WERI-Rb-1 (cell line): Measurements from ENCODE around the gene SMAD4.

Source experiments
- DNase-seq: peaks from one replicate; pipeline ENCODE4 v3.0.0-alpha.2; 2020
- H3K27ac ChIP-seq: fragments of 250-450 bp; sonication (Bioruptor Pico); 2 replicates; pipeline ENCODE4 v1.5.1; 2020; ENCODE audit warnings: mild to moderate bottlenecking, moderate library complexity
- H3K27me3 ChIP-seq: fragments of 250-450 bp; sonication (Bioruptor Pico); 2 replicates; pipeline ENCODE4 v1.5.1; 2021; ENCODE audit warnings: mild to moderate bottlenecking, low read depth, moderate library complexity; ENCODE audit not compliant: insufficient read depth, severe bottlenecking
- H3K36me3 ChIP-seq: fragments of 250-450 bp; sonication (Bioruptor Pico); 2 replicates; pipeline ENCODE4 v1.5.1; 2020; ENCODE audit warnings: mild to moderate bottlenecking, moderate library complexity
- H3K4me3 ChIP-seq: 2 replicates; pipeline ENCODE4 v1.5.1; 2011; ENCODE audit warnings: low read depth, mild to moderate bottlenecking, control low read depth, low read length
- H3K9me3 ChIP-seq: fragments of 250-450 bp; sonication (Bioruptor Pico); 2 replicates; pipeline ENCODE4 v1.5.1; 2021; ENCODE audit warnings: mild to moderate bottlenecking, moderate library complexity; ENCODE audit not compliant: severe bottlenecking
- TF ChIP-seq, protein P1 (sequence below): IDR thresholded peaks from 2 replicates; pipeline ENCODE4 v1.5.1; 2011; ENCODE audit warnings: low read depth, mild to moderate bottlenecking, control low read depth, inconsistent platforms, low read length

The SMAD4 gene

DNA sequence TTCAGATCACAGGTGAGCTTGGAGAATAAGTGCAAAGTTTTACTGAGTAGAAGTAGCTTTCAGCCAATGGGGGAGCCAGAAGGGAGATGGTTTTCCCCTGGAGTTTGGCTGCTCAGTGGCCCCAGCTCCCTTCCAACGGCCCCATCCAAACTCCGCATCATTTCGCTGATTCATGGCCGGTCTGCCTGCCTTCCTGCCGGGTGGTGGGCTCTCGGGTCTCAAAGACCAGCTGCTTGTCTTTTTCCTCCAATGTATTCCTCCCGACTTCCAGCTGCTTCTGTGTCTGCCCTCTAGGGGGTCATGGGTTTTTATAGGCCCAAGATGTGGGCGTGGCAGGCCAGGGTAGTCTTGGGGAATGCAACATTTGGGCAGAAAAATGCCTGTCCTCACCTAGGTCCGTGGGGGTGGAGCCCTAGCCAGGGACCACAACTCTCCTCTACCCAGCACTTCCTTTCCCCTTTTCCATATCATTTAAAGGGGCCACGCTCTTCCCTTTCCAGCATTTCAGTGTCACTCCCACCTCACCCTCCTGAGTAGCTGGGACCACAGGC lies 94.0 kb downstream of the SMAD4 start:
- H3K27me3 ChIP-seq, result no peaks in the 10 kb centered on the region
- peaks cover 9% of the 10 kb centered on the region for H3K9me3 ChIP-seq
- no peak overlapping the region for H3K4me3 ChIP-seq
- no peak for DNase-seq
- H3K27ac ChIP-seq, result no peak overlapping the region
- TF ChIP-seq, protein P1, sequence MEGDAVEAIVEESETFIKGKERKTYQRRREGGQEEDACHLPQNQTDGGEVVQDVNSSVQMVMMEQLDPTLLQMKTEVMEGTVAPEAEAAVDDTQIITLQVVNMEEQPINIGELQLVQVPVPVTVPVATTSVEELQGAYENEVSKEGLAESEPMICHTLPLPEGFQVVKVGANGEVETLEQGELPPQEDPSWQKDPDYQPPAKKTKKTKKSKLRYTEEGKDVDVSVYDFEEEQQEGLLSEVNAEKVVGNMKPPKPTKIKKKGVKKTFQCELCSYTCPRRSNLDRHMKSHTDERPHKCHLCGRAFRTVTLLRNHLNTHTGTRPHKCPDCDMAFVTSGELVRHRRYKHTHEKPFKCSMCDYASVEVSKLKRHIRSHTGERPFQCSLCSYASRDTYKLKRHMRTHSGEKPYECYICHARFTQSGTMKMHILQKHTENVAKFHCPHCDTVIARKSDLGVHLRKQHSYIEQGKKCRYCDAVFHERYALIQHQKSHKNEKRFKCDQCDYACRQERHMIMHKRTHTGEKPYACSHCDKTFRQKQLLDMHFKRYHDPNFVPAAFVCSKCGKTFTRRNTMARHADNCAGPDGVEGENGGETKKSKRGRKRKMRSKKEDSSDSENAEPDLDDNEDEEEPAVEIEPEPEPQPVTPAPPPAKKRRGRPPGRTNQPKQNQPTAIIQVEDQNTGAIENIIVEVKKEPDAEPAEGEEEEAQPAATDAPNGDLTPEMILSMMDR, result no peak
- H3K36me3 ChIP-seq, result no peaks in the 10 kb centered on the region

DNA sequence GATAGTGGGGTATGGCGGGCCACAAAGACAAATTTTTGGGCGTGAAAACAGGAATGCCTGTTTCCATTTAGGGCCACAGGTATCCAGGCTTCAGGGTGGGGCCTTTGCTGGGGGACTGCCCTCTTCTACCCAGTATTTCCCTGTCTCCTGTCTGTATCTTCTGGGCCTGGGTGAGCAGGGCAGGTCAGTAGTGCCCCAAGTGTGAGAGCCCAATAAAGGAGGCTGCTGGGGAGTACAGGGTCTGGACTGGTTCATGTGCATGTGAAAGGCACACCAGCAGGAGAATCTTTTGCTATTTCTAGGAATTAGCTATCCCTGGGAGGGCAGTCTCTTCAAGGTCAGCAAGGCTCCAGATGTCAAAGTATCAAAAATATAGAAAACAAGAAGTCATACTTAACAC lies 96.0 kb downstream of the SMAD4 start:
- no peaks in the 10 kb centered on the region for H3K27me3 ChIP-seq
- no peaks in the 10 kb centered on the region for H3K36me3 ChIP-seq
- no peak overlapping the region for H3K27ac ChIP-seq
- no peak overlapping the region for H3K4me3 ChIP-seq
- DNase-seq, result no peak
- TF ChIP-seq, protein P1, result no peak
- H3K9me3 ChIP-seq, result no peaks in the 10 kb centered on the region

DNA sequence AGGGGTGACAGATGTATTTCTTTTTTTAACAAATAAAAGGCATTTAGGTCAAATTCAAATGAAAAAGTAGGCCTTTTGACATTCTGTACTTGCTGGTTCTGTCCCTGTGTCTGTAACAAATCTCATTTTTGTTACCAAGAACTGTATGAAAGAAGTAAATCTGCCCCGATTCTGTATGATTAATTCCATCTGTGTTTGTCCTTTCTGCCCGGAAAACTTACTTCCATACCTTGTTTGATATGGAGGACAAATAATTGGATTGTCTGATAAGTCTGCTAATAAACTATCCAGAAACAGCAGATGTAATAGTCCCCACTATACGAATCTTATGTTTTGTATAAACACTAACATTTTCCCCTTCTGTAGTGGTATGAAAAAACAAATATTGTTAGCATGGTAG lies 97.7 kb downstream of the SMAD4 start:
- Histone ChIP-seq H3K4me3 (no peak overlapping the region), H3K9me3 (no peaks in the 10 kb centered on the region), H3K36me3 (no peaks in the 10 kb centered on the region), H3K27ac (no peak overlapping the region), H3K27me3 (no peaks in the 10 kb centered on the region)
- TF ChIP-seq, protein P1, result no peak
- DNase-seq, result no peak

DNA sequence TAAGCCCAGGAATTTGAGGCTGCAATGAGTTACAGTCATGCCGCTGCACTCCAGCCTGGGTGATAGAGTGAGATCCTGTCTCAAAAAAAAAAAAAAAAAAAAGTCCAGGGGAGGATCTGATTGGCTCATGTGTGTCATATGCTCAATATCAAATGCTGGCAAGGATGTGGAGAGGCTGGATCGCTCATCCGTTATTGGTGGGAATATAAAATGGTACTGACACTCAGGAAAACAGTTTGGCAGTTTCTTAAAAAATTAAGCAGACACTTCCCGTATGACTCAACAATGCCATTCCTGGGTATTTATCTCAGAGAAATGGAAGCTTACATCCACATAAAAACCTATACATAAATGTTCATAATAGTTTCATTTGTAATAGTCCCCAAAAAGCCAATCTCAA lies 98.5 kb downstream of the SMAD4 start:
- H3K27me3 ChIP-seq, result no peaks in the 10 kb centered on the region
- H3K9me3 ChIP-seq, result no peaks in the 10 kb centered on the region
- no peak overlapping the region for H3K4me3 ChIP-seq
- no peak overlapping the region for H3K27ac ChIP-seq
- no peaks in the 10 kb centered on the region for H3K36me3 ChIP-seq
- no peak for DNase-seq
- TF ChIP-seq, protein P1, result no peak

DNA sequence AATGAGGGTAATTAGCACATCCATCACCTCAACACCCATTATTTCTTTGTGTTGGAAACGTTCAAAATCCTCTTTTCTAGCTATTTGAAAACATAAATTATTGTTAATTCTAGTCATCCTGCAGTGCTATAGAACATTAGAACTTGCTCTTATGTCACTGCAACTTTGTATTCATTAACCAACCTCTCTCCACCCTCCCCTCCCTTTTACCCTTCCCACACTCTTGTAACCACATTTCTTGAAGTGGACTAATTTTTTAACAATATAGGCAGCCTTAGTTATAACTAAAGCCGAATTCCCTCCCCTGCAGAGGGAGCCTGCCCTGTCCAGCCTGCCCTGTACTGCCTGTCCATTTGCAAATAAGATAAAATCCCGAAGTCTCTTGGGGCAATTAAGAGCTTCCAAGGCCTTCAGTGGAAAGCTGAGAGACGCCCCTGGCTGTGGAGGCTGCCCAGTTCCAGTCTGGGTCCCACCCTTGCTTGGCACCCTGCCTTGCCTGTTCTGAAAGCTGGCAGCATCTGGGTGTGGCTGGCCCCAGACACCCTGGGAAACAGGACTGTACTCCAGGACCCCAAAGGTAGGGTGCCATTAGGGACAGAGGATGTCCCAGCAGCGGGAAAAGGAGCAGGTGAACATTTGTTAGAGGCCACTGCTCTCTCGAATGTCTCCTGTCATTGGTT lies 102.4 kb downstream of the SMAD4 start:
- DNase-seq, result no peak
- Histone ChIP-seq H3K27me3 (no peaks in the 10 kb centered on the region), H3K36me3 (no peaks in the 10 kb centered on the region), H3K9me3 (no peaks in the 10 kb centered on the region), H3K4me3 (no peak overlapping the region), H3K27ac (no peak overlapping the region)
- TF ChIP-seq, protein P1, result no peak

DNA sequence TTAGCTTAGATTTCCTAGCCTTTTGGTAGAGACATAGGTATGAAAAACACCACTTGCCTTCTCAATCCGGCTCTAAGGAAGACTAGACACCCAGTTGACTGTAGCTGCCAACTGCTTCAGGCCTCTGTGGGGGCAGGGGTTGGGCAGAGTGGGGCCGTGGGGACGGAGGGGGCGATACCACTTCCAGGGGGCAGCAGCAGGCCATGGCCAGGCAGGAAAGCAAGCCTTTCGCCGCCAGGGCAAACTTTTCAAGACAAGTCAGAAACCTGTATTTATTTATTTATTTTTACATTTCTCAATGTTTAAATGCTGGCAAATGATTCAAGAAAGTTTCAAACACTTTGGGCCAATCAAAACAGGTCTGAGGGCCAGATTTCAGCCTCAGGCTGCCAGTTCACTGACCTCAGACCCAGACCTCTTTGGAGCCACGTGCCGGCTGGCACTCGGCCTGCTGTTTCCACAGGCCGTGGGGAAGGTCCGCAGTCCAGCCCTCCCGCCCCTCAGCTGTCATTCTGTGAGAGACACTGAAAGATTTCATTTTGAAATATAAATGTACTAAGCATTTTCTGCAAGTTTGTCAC lies 103.7 kb downstream of the SMAD4 start:
- H3K4me3 ChIP-seq, result no peak overlapping the region
- no peaks in the 10 kb centered on the region for H3K27me3 ChIP-seq
- H3K9me3 ChIP-seq, result no peaks in the 10 kb centered on the region
- H3K27ac ChIP-seq, result no peak overlapping the region
- TF ChIP-seq, protein P1, result no peak
- H3K36me3 ChIP-seq, result no peaks in the 10 kb centered on the region
- no peak for DNase-seq
